ENCODE measurements around the gene RER1. TPM values are rescaled to one million over a fixed set of nuclear protein-coding genes. Genes with fewer than 3 reads are reported as not detected.

Gene RER1
- total RNA-seq, 1 donor from 2014 or later, result 147 TPM

GRCh38 chr1:2382621-2383361 lies 8.8 kb upstream of the RER1 start:
- no peaks in the 10 kb centered on the region for H3K27me3 Mint-ChIP-seq (ENCODE audit: unreplicated experiment)
- H3K4me1 Mint-ChIP-seq (ENCODE audit: unreplicated experiment), result no peaks in the 10 kb centered on the region
- TF ChIP-seq, protein P1, sequence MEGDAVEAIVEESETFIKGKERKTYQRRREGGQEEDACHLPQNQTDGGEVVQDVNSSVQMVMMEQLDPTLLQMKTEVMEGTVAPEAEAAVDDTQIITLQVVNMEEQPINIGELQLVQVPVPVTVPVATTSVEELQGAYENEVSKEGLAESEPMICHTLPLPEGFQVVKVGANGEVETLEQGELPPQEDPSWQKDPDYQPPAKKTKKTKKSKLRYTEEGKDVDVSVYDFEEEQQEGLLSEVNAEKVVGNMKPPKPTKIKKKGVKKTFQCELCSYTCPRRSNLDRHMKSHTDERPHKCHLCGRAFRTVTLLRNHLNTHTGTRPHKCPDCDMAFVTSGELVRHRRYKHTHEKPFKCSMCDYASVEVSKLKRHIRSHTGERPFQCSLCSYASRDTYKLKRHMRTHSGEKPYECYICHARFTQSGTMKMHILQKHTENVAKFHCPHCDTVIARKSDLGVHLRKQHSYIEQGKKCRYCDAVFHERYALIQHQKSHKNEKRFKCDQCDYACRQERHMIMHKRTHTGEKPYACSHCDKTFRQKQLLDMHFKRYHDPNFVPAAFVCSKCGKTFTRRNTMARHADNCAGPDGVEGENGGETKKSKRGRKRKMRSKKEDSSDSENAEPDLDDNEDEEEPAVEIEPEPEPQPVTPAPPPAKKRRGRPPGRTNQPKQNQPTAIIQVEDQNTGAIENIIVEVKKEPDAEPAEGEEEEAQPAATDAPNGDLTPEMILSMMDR (IDR thresholded peaks at IDR 0.05), result peak; percentile 56
- DNase-seq (ENCODE audit: extremely low spot score, unreplicated experiment), result no peak
- no peak overlapping the region for H3K27ac Mint-ChIP-seq (ENCODE audit: unreplicated experiment)
- no peaks in the 10 kb centered on the region for H3K36me3 Mint-ChIP-seq (ENCODE audit: unreplicated experiment)
- H3K4me3 Mint-ChIP-seq (ENCODE audit: unreplicated experiment), result no peak overlapping the region
- no peaks in the 10 kb centered on the region for H3K9me3 Mint-ChIP-seq (ENCODE audit: unreplicated experiment)

DNA sequence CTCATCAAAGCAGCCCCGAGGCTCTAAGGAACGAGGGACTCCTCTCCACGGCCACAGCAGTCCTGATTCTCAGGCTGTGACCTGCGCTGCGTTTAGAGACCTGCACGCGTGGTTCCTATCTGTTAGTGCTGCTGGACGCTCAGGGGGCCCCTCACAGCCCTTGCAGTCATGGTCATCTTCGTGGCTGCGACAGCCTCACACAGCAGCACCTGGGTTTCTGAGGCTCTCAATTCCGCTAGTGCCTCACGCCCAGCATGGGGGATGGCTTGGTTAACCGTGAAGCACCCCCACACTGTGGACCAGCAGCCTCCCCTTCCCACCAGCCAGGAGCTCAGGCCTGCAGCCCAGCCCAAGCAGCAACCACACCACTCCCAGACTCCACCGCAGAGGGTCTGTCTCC lies 8.1 kb upstream of the RER1 start:
- TF ChIP-seq, protein P1 (IDR thresholded peaks at IDR 0.05), result no peak
- H3K27me3 Mint-ChIP-seq (ENCODE audit: unreplicated experiment), result no peaks in the 10 kb centered on the region
- no peaks in the 10 kb centered on the region for H3K9me3 Mint-ChIP-seq (ENCODE audit: unreplicated experiment)
- H3K27ac Mint-ChIP-seq (ENCODE audit: unreplicated experiment), result no peak overlapping the region
- H3K36me3 Mint-ChIP-seq (ENCODE audit: unreplicated experiment), result no peaks in the 10 kb centered on the region
- H3K4me3 Mint-ChIP-seq (ENCODE audit: unreplicated experiment), result no peak overlapping the region
- no peaks in the 10 kb centered on the region for H3K4me1 Mint-ChIP-seq (ENCODE audit: unreplicated experiment)
- no peak for DNase-seq (ENCODE audit: extremely low spot score, unreplicated experiment)

DNA sequence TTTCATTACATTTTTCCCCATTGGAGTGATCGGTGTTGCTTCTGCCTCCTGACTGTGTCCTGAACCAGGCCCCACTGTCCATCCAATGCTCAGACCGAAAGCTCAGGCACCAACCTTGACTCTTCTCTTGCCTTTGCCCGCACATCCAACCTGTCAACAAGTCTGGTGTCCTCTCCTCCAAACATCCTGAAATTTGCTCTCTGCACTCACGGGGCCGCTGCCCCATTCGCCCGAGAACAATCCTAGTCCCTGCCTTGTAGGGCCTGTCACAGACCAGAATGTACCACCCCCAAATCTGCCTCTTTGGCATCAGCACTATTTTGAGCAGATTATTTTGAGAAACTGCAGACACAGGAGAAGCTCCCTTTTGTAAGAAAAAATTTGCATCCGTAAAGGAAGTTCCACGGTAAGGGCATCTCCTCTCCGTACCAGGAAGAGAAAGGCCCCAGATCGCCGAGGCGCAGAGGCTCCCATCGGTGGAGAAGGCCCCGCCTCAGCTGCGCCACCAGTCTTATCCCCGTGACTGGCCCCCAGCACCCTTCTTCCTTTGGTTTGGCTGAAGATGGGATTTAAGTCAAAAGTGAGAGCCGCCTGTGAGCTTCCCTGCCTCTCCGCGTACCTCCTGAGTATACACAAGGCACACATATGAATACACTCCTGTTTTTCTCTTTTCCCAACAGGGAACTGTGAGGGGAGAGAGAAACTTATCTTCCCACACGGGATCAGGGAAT lies 7.3 kb upstream of the RER1 start:
- no peak overlapping the region for H3K27ac Mint-ChIP-seq (ENCODE audit: unreplicated experiment)
- TF ChIP-seq, protein P1 (IDR thresholded peaks at IDR 0.05), result no peak
- DNase-seq (ENCODE audit: extremely low spot score, unreplicated experiment), result no peak

GRCh38 chr1:2384941-2385481 lies 6.6 kb upstream of the RER1 start:
- no peaks in the 10 kb centered on the region for H3K9me3 Mint-ChIP-seq (ENCODE audit: unreplicated experiment)
- no peak for DNase-seq (ENCODE audit: extremely low spot score, unreplicated experiment)
- H3K36me3 Mint-ChIP-seq (ENCODE audit: unreplicated experiment), result no peaks in the 10 kb centered on the region
- TF ChIP-seq, protein P1 (IDR thresholded peaks at IDR 0.05), result no peak
- no peak overlapping the region for H3K4me3 Mint-ChIP-seq (ENCODE audit: unreplicated experiment)
- no peaks in the 10 kb centered on the region for H3K27me3 Mint-ChIP-seq (ENCODE audit: unreplicated experiment)
- no peak overlapping the region for H3K27ac Mint-ChIP-seq (ENCODE audit: unreplicated experiment)
- H3K4me1 Mint-ChIP-seq (ENCODE audit: unreplicated experiment), result peaks cover 3% of the 10 kb centered on the region

More for the DNA sequence above, 7.3 kb upstream of the RER1 start:
- H3K4me3 Mint-ChIP-seq (ENCODE audit: unreplicated experiment), result no peak overlapping the region
- H3K27me3 Mint-ChIP-seq (ENCODE audit: unreplicated experiment), result no peaks in the 10 kb centered on the region
- H3K36me3 Mint-ChIP-seq (ENCODE audit: unreplicated experiment), result no peaks in the 10 kb centered on the region
- no peaks in the 10 kb centered on the region for H3K4me1 Mint-ChIP-seq (ENCODE audit: unreplicated experiment)
- no peaks in the 10 kb centered on the region for H3K9me3 Mint-ChIP-seq (ENCODE audit: unreplicated experiment)

Measured in osteocyte (in vitro differentiated cells).